PC-3 (cell line): ENCODE measurements around the gene ASPHD2. TPM values are rescaled to one million over a fixed set of nuclear protein-coding genes. Genes with fewer than 3 reads are reported as not detected.

Source experiments
- ATAC-seq: fragments of 200-7000 bp; cut with Tn5 transposase; 2 replicates; pipeline ENCODE4 v1.9.1; 2020; ENCODE audit warnings: mild to moderate bottlenecking, moderate library complexity
- BruUV-seq: library from RNA; stranded (reverse); fragments of 400-500 nt; replicated peaks from 2 replicates; lab custom pipeline; 2021; lab: Mats Ljungman, UMichigan
- CTCF ChIA-PET: fragments of 300-600 bp; sonication (Branson Sonifier 250); formaldehyde crosslinking; loops from one replicate; lab custom pipeline; 2022; ENCODE audit warnings: antibody characterized with exemption; lab: Charles Lee
- POLR2A ChIA-PET: fragments of 300-600 bp; sonication (Branson Sonifier 250); formaldehyde crosslinking; loops from one replicate; lab custom pipeline; 2022; ENCODE audit warnings: antibody characterized with exemption; ENCODE audit not compliant: unreplicated experiment; lab: Charles Lee
- DNase-seq: peaks from one replicate; pipeline ENCODE4 v3.0.0-alpha.2; 2015
- H2AFZ ChIP-seq: fragments of 300-600 bp; sonication (generic); 2 replicates; pipeline ENCODE4 v1.6.0; 2016; ENCODE audit warnings: antibody characterized with exemption, low read length
- H3F3A ChIP-seq: fragments of 300-600 bp; sonication (generic); one replicate; pipeline ENCODE4 v1.6.0; 2017; ENCODE audit warnings: antibody characterized with exemption, low read length, control low read depth, mild to moderate bottlenecking; ENCODE audit not compliant: unreplicated experiment
- H3K27ac ChIP-seq: fragments of 300-600 bp; sonication (generic); 2 replicates; pipeline ENCODE4 v1.5.1; 2016; ENCODE audit warnings: mild to moderate bottlenecking, low read length
- H3K27me3 ChIP-seq: fragments of 300-600 bp; sonication (generic); 2 replicates; pipeline ENCODE4 v1.6.1; 2016; ENCODE audit warnings: low read length, mixed read lengths
- H3K36me3 ChIP-seq: fragments of 300-600 bp; sonication (generic); 2 replicates; pipeline ENCODE4 v1.6.1; 2016; ENCODE audit warnings: low read depth, mixed run types, low read length, mixed read lengths
- H3K4me1 ChIP-seq: fragments of 300-600 bp; sonication (generic); 2 replicates; pipeline ENCODE4 v1.5.1; 2016; ENCODE audit warnings: low read length; ENCODE audit not compliant: insufficient read depth
- H3K4me2 ChIP-seq: fragments of 300-600 bp; sonication (generic); 2 replicates; pipeline ENCODE4 v1.6.0; 2016; ENCODE audit warnings: low read length
- H3K4me3 ChIP-seq: fragments of 300-600 bp; sonication (generic); 2 replicates; pipeline ENCODE4 v1.5.1; 2016; ENCODE audit warnings: mild to moderate bottlenecking, low read length, mixed read lengths
- H3K79me2 ChIP-seq: fragments of 300-600 bp; sonication (generic); 2 replicates; pipeline ENCODE4 v1.6.1; 2017; ENCODE audit warnings: low read length, mixed read lengths
- H3K9ac ChIP-seq: fragments of 300-600 bp; sonication (generic); 2 replicates; pipeline ENCODE4 v1.6.0; 2016; ENCODE audit warnings: mild to moderate bottlenecking, low read length
- H3K9me2 ChIP-seq: fragments of 300-600 bp; sonication (generic); replicated peaks from 2 replicates; pipeline ENCODE4 v1.6.1; 2016; ENCODE audit warnings: mixed run types, low read length, mixed read lengths
- H3K9me3 ChIP-seq: fragments of 300-600 bp; sonication (generic); 2 replicates; pipeline ENCODE4 v1.6.1; 2016; ENCODE audit warnings: low read length, mixed read lengths
- H4K20me1 ChIP-seq: fragments of 300-600 bp; sonication (generic); 2 replicates; pipeline ENCODE4 v1.6.1; 2016; ENCODE audit warnings: low read length, mixed read lengths
- EZH2 ChIP-seq: fragments of 300-600 bp; sonication (generic); IDR thresholded peaks from one replicate; pipeline ENCODE4 v1.6.1; 2017; ENCODE audit warnings: antibody characterized with exemption, mild to moderate bottlenecking, low read length; ENCODE audit not compliant: unreplicated experiment
- EZH2phosphoT487 ChIP-seq: fragments of 300-600 bp; sonication (generic); IDR thresholded peaks from 2 replicates; pipeline ENCODE4 v1.6.1; 2018; ENCODE audit warnings: mild to moderate bottlenecking, antibody characterized with exemption, low read length, borderline replicate concordance
- intact Hi-C: fragments of 100-400 bp; cut with micrococcal nuclease; formaldehyde crosslinking; loops from 2 replicates; pipeline ENCODE4 v1.9.0; 2023
- total RNA-seq: library from RNA; depleted of rRNA; stranded (reverse); fragments of >200 nt; gene quantifications from 2 replicates; pipeline ENCODE4 v1.2.3, GENCODE V29; 2014
- TF ChIP-seq, protein P1 (sequence below): fragments of 300-600 bp; sonication (generic); conservative IDR thresholded peaks from 2 replicates; pipeline ENCODE4 v1.5.1; 2017; ENCODE audit warnings: antibody characterized with exemption, low read depth, mild to moderate bottlenecking, low read length

ASPHD2 gene
- total RNA-seq, 1 experiment from 2014 or later: 2.1 TPM

DNA sequence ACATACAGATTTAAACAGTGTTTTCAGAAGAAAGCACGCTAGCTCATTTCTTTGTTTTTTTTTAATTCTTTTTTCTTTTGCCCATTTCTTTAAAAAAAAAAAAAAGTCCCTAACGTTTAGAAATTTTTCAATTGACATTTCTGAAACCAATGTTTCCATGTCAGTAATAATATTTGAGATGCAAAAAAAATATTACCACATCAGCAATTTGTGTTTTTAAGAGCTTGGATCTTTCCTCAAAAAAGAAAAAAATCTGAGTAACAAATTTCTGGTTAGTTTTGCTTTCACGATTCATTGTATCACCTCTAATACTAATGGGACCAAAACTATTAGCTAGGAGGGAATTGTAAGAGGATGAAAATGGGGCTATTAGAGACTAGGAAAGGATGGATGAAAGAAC is 39.9 kb upstream of the ASPHD2 start:
- H3K4me2 ChIP-seq: no peak overlapping the region
- DNase-seq: no peak
- ATAC-seq: no peak
- no peaks in the 10 kb centered on the region for H4K20me1 ChIP-seq
- no peak overlapping the region for H3K27ac ChIP-seq
- no peaks in the 10 kb centered on the region for H3K79me2 ChIP-seq
- H3K4me3 ChIP-seq: no peak overlapping the region
- peaks cover 15% of the 10 kb centered on the region for H3K27me3 ChIP-seq
- H3K4me1 ChIP-seq: no peaks in the 10 kb centered on the region
- no peaks in the 10 kb centered on the region for H3K36me3 ChIP-seq
- H3K9ac ChIP-seq: no peak overlapping the region
- H3K9me2 ChIP-seq: no peaks in the 10 kb centered on the region
- no peak overlapping the region for H2AFZ ChIP-seq
- intact Hi-C loops: no loop called here
- POLR2A ChIA-PET: no interaction called here
- H3F3A ChIP-seq: no peaks in the 10 kb centered on the region
- BruUV-seq: no TSS peak
- CTCF ChIA-PET: no interaction called here
- TF ChIP-seq EZH2phosphoT487 (no peak), EZH2 (no peak)
- TF ChIP-seq, protein P1, sequence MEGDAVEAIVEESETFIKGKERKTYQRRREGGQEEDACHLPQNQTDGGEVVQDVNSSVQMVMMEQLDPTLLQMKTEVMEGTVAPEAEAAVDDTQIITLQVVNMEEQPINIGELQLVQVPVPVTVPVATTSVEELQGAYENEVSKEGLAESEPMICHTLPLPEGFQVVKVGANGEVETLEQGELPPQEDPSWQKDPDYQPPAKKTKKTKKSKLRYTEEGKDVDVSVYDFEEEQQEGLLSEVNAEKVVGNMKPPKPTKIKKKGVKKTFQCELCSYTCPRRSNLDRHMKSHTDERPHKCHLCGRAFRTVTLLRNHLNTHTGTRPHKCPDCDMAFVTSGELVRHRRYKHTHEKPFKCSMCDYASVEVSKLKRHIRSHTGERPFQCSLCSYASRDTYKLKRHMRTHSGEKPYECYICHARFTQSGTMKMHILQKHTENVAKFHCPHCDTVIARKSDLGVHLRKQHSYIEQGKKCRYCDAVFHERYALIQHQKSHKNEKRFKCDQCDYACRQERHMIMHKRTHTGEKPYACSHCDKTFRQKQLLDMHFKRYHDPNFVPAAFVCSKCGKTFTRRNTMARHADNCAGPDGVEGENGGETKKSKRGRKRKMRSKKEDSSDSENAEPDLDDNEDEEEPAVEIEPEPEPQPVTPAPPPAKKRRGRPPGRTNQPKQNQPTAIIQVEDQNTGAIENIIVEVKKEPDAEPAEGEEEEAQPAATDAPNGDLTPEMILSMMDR: no peak
- H3K9me3 ChIP-seq: no peaks in the 10 kb centered on the region

DNA sequence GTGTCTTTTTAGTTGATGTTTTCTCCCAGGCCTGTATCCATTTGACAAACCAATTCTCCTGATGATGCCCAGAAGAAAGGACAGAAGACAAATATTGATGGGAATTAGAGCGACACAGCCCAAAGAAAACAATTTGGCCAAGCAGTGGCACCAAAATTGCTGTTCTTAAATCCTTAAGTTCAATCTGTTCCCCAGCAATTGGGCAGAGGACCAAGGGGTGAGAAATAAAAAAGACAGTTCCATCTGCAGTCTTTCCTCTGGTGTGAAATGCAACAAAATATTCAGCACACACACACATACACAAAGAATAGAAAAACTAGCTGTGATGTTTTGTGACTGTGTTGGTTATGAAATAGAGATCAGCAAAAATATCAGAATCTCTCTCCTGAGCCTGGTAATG is 38.0 kb upstream of the ASPHD2 start:
- H4K20me1 ChIP-seq: no peaks in the 10 kb centered on the region
- H3K4me1 ChIP-seq: no peaks in the 10 kb centered on the region
- H3K27me3 ChIP-seq: peaks cover 9% of the 10 kb centered on the region
- ChIA-PET CTCF (no interaction called here), POLR2A (no interaction called here)
- H3K79me2 ChIP-seq: no peaks in the 10 kb centered on the region
- H3K36me3 ChIP-seq: no peaks in the 10 kb centered on the region
- H3K9me2 ChIP-seq: no peaks in the 10 kb centered on the region
- no peak overlapping the region for H3K27ac ChIP-seq
- no peaks in the 10 kb centered on the region for H3K9me3 ChIP-seq
- no peak overlapping the region for H2AFZ ChIP-seq
- intact Hi-C loops: no loop called here
- BruUV-seq: no TSS peak
- no peaks in the 10 kb centered on the region for H3F3A ChIP-seq
- DNase-seq (no peak), ATAC-seq (no peak)
- H3K4me2 ChIP-seq: no peak overlapping the region
- H3K4me3 ChIP-seq: no peak overlapping the region
- TF ChIP-seq, protein P1: no peak
- TF ChIP-seq EZH2phosphoT487 (no peak), EZH2 (no peak)
- no peak overlapping the region for H3K9ac ChIP-seq

DNA sequence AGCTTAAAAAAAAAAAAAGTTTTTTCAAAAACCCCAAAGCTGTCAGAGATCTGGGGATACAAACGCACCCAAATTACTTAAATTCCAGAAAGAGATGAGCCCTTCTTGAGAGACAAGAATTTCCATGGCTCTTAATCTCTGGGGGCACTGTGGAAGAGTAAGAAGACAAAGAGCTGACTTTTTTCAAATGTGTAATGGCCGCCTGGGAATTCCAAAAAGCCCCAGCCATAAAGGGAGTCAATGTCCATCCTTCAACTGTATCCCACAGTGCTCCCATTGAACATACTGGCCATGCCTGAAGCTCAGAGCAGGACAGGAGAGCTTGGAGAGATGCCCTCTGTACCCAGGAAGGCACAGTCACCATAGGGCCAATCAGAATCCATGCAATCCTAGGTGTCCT is 37.4 kb upstream of the ASPHD2 start:
- no peaks in the 10 kb centered on the region for H3K9me3 ChIP-seq
- no peak overlapping the region for H3K27ac ChIP-seq
- no peaks in the 10 kb centered on the region for H4K20me1 ChIP-seq
- no peaks in the 10 kb centered on the region for H3K36me3 ChIP-seq
- H3K79me2 ChIP-seq: no peaks in the 10 kb centered on the region
- no peak overlapping the region for H3K4me2 ChIP-seq
- ATAC-seq (no peak), DNase-seq (no peak)
- H3K9ac ChIP-seq: no peak overlapping the region
- TF ChIP-seq, protein P1: no peak
- no peak for TF ChIP-seq EZH2
- no peaks in the 10 kb centered on the region for H3K4me1 ChIP-seq
- no peak overlapping the region for H2AFZ ChIP-seq
- no peaks in the 10 kb centered on the region for H3F3A ChIP-seq
- H3K27me3 ChIP-seq: peaks cover 14% of the 10 kb centered on the region
- H3K9me2 ChIP-seq: no peaks in the 10 kb centered on the region
- intact Hi-C loops: no loop called here
- POLR2A ChIA-PET: no interaction called here
- CTCF ChIA-PET: interaction anchor here (0.6 kb wide), 1 partner anchor 25 kb away, joined by 12 read pairs; no protein-coding TSS in a partner anchor
- H3K4me3 ChIP-seq: no peak overlapping the region
- BruUV-seq: no TSS peak
